Uterus (tissue), 2 donors: ENCODE measurements around the gene INTS11.

Experiments used
- POLR2A ChIP-seq, 2 donors: fragments of 450-650 bp; IDR thresholded peaks; one replicate each; pipeline ENCODE4 v1.6.1; 2016; ENCODE audit warnings: antibody characterized with exemption in 2 of 2, mild to moderate bottlenecking in 1 of 2, moderate library complexity in 1 of 2
- TF ChIP-seq, protein P1 (sequence below), 4 experiments: fragments of 200-600 bp in 2 of 4; fragments of 450-650 bp in 2 of 4; sonication (generic) in 2 of 4; IDR thresholded peaks; one replicate each; pipeline ENCODE4 v1.5.1; 2016 to 2019; ENCODE audit warnings: antibody characterized with exemption in 4 of 4, mild to moderate bottlenecking in 2 of 4, moderate library complexity in 1 of 4

DNA sequence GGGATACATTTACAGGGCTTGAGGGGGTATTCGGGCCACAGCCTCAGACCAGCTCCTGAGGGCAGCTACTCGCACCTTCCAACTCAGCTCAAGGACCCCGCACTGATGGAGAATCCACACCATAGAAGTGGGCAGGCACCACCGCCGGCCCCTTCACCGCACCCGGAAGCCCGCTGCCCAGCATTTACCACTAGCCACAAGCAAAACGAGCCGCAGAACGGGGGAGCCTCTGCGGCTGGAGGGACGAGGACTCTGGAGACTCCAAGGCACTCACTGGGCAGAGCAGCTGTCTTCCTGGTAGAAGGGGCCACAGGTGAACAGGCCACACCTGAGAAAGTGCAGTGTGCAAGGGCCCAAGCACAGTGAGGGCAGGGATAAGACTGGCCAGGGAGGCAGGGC lies 56.2 kb downstream of the INTS11 start:
- no peak for TF ChIP-seq POLR2A (IDR thresholded peaks at IDR 0.05)
- TF ChIP-seq, protein P1, sequence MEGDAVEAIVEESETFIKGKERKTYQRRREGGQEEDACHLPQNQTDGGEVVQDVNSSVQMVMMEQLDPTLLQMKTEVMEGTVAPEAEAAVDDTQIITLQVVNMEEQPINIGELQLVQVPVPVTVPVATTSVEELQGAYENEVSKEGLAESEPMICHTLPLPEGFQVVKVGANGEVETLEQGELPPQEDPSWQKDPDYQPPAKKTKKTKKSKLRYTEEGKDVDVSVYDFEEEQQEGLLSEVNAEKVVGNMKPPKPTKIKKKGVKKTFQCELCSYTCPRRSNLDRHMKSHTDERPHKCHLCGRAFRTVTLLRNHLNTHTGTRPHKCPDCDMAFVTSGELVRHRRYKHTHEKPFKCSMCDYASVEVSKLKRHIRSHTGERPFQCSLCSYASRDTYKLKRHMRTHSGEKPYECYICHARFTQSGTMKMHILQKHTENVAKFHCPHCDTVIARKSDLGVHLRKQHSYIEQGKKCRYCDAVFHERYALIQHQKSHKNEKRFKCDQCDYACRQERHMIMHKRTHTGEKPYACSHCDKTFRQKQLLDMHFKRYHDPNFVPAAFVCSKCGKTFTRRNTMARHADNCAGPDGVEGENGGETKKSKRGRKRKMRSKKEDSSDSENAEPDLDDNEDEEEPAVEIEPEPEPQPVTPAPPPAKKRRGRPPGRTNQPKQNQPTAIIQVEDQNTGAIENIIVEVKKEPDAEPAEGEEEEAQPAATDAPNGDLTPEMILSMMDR (IDR thresholded peaks at IDR 0.05), result no peak
